ENCODE results near the gene MCTP2. TPM values are rescaled to one million over a fixed set of nuclear protein-coding genes. Genes with fewer than 3 reads are reported as not detected.
A peak's percentile ranks its signal among the peaks of the same experiment; 100 is the strongest.
"Not testable (repeated sequence)": the region's sequence is repeated elsewhere in the genome, so short reads cannot be mapped to it uniquely, and the experiment has no call there.

MCTP2 gene
- total RNA-seq, 1 experiment from 2014 or later, result 0.82 TPM

DNA sequence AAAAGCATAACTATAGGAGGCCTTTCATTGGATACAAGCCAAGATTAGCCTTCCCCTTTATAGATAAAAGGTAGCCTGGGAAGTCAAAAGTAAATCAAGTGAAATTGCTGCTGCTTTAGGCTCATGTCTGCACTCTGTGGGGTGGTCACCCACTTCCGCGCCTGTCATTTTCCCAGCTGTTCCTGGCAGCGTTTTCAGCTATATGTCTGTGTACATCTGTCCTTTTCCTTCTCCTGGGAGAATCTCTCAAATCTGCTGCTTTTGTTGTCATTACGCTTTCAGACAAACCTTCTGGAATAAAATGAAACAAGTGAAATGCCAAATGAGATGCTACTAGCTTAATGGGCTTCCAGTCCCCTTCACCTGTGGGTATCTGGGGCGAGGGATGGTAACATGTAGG is 211.8 kb downstream of the MCTP2 start:
- no peak for DNase-seq (ENCODE audit: low read depth)

DNA sequence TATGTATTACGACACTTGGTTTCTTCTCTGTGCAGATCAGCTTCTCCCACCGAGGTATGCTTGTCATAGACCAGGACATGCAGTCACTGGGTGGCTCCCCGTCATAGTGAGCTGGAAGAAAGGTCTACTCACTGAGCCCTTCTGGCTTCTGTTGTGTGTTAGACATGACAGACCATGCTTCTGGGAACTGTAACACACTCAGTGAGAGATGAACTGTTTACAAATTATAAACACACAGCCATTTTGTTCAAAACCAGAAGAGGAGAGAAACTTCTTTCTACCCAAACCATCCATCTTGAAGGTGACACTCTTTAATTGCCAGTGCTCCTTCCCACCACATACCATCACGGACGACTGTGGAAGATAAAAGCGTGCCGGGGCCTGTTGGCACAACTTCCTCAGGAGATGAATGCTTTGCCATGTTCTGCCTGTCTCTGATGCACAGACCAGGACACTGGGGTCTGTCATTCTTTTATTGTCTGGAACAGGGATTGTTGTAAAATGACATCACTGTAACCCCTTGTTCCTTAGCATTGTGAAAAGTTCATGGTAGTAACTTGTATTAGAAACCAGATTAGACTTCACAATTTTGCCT is 214.3 kb downstream of the MCTP2 start:
- DNase-seq (ENCODE audit: low read depth), result no peak

GRCh38 chr15:94446441-94446840 is 215.1 kb downstream of the MCTP2 start:
- no peak for DNase-seq (ENCODE audit: low read depth)

- DNase-seq (ENCODE audit: low read depth), result no peak
These were observed 220.1 kb downstream of the MCTP2 start for GRCh38 chr15:94451466-94451865.

- DNase-seq (ENCODE audit: low read depth), result no peak
These were observed 222.0 kb downstream of the MCTP2 start for GRCh38 chr15:94453227-94453988.

DNA sequence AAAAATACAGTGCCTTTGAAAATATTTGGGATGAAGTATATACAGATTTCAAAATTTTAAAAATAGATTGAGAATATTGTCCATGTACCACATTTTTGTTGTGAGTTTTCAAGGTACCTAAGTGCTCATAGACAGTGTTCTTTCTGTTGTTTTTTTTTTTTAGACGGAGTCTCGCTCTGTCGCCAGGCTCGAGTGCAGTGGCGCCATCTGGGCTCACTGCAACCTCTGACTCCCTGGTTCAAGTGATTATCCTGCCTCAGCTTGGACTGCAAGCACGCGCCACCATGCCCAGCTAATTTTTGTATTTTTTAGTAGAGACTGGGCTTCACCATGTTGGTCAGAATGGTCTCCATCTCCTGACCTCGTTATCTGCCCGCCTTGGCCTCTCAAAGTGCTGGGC is 223.9 kb downstream of the MCTP2 start:
- DNase-seq (ENCODE audit: low read depth), result no peak

DNA sequence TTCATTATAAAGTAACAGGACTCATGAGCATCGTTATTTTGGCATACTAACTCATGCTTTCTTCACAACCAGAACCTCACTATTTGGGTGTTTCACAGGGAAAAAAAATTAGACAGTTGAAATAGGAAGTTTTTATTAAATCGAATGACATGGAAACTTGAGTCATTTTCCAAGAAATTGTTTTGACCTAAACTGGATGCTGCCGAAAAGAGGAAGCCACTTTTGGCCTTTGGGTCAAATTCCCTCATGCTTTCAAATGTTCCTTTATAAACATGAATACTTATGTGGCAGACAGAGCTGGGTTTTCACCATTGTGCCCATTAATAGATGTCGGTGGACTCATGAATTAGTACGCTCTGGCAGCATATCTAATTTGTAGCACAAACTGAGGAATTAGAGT is 224.9 kb downstream of the MCTP2 start:
- DNase-seq (ENCODE audit: low read depth), result no peak

- no peak for DNase-seq (ENCODE audit: low read depth)
These were observed 226.3 kb downstream of the MCTP2 start for GRCh38 chr15:94457661-94458060.

- no peak for DNase-seq (ENCODE audit: low read depth)
These were observed 229.3 kb downstream of the MCTP2 start for GRCh38 chr15:94460624-94461023.

DNA sequence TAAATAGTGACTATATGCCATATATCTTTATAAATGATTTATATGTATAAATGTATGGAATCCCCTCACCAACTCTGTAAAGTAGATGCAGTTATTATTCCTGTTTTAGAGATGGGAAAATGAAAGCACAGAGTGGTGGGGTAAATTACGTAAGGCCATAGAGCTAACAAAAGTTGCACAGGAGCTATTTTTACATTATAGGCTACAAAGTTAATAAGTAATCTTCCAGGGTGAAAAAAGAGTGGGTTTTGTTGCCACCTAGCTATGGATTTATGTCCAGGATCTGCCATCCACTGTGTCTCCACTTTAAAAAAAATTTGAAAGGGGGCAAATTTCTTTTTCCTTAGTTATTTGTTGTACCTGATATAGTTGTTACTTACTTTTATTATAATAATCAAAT is 235.7 kb downstream of the MCTP2 start:
- no peak for DNase-seq (ENCODE audit: low read depth)

- no peak for DNase-seq (ENCODE audit: low read depth)
These were observed 239.1 kb downstream of the MCTP2 start for GRCh38 chr15:94470492-94470891.

- no peak for DNase-seq (ENCODE audit: low read depth)
These were observed 245.3 kb downstream of the MCTP2 start for GRCh38 chr15:94476686-94477085.

DNA sequence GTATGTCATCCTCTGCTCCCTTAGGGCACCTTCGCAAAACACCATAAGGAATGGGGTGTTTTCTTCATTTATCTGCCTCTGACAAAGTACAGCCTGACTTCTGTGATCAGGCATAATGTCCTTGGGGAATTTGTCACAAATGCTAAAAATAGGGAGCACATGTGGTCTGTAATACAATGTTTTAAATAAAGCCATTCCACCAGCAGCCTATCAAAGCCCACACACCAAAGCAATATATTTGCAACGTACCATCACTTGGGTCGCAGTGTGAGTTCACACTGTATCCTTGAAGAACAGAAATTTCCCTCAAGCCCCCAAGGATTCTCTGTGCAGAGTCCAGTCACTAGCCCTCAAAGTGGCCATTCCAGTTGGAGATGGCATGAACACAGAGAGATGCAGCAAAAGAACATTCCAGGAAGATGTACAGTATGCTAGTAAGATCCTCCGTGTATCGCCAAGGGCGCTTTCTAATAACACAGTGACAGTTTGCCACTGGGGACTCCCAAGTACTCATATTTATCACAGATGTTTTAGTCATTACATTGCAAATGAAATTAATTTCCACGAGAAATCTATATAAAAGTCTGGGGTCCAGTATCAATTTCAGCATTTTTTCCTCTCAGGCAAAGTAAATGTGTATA is 246.7 kb downstream of the MCTP2 start:
- DNase-seq (ENCODE audit: low read depth), result no peak

DNA sequence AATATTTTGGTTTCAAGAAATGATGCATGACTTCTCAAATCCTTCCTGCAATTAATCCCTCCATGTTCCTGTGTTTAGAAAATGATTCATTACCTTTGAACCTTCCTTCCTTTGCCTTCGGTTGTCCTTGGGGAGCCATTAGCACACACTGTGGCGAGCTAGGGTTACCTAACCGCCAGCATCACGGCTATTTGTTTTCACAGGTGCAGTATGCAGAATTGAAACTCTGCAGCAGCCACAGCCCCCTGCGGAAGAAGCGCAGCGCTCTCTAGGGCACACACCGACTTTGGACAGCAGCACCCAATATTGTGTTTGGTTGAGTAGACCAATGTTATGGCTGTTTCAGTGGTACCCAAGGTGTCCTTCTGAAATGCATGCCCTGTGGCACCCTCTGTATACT is 247.4 kb downstream of the MCTP2 start:
- no peak for DNase-seq (ENCODE audit: low read depth)

DNA sequence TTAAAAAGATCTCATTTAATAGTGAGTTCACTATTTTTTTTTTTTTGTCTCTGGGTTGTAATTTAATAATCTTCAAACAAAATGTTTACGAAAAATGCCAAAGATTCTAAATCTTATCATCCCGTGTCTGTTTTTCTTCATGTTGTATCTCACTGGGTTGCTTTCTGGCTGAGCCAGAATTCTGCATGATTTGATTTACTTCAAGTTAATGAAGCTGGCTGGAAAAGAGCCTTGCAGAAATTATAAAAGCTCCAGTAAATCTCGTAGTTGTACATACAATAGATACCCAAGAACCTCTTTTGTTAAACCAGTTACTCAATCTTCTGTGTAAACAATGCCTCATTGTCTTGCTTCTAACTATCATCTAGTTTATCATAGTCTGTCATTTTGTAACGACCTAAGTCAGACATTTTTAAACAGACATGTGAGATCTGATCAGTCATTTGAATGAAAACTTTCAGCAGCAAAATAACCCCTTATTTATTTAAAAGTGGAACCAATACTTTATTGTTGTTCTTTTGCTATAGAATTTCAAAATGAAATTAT is 249.0 kb downstream of the MCTP2 start:
- DNase-seq (ENCODE audit: low read depth), result no peak

- no peak for DNase-seq (ENCODE audit: low read depth)
These were observed 253.9 kb downstream of the MCTP2 start for GRCh38 chr15:94485148-94485719.

DNA sequence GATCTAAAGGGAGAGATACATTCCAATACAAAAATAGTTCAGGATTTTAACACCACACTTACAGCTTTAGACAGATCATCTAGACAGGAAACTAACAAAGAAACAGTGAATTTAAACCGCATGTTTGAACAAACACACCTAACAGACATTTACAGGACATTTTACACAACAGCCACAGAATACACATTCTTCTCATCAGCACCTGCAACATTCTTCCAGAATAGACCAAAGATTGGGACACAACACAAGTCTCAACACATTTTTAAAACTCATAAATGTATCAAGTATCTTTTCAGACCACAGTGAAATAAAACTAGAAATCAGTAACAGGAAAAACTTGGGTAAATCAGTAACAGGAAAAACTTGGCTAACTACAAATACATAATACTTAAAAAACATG is 256.3 kb downstream of the MCTP2 start:
- DNase-seq (ENCODE audit: low read depth), result no peak

- DNase-seq (ENCODE audit: low read depth), result no peak
These were observed 261.8 kb downstream of the MCTP2 start for GRCh38 chr15:94493176-94493575.

DNA sequence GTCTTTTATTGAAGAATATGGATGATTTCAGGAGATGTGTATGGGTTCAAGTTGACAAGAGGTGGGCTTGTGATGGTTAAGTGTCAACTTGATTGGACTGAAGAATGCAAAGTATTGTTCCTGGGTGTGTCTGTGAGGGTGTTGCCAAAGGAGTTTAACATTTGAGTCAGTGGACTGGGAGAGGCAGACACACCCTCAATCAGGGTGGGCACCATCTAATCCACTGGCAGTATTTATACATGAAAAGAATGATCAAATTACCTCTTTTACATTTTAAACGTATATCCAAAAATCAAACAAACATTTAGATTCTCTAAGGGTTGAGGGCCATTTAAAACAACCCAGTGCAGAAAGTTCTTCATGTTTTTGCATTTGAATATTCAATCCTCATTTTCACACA is 262.2 kb downstream of the MCTP2 start:
- DNase-seq (ENCODE audit: low read depth), result not testable (repeated sequence)

GRCh38 chr15:94494732-94495131 is 263.4 kb downstream of the MCTP2 start:
- peak; percentile 9 for DNase-seq (ENCODE audit: low read depth)

DNA sequence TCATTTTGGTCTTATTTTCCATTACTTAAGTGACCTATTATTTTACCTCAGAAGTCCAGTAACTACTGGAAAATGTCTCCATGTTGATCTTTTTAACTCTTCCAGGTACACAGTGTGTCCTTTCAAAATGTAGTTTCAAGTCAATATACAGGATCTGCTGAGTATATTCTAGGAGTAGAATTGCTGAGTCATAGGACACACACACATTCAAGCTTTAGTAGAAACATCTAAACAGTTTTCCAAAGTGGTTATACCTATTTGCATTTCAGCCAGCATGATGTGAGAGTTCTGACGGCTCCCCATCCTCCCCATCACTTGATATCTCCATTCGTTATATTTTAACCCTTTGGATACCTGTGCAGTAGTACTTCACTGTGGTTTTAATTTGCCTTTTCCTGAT is 271.9 kb downstream of the MCTP2 start:
- no peak for DNase-seq (ENCODE audit: low read depth)

DNA sequence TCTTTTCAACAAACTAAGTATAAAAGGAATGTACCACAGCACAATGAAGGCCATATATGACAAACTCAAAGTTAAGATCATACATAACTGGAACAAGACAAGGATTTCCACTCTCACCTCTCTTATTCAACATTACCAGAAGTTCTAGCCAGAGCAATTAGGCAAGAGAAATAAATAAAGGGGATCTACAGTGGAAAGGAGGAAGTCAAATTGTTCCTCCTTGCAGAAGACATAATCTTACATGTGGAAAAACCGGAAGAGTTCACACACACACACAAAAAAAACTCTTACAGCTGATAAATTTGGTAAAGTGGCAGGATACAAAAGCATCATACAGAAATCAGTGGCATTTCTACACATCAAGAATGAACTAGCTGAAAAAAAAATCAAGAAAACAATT is 277.9 kb downstream of the MCTP2 start:
- no peak for DNase-seq (ENCODE audit: low read depth)

All from HT1080 (cell line).